HepG2 (cell line): Measurements from ENCODE around the gene VARS1. TPM values are rescaled to one million over a fixed set of nuclear protein-coding genes. Genes with fewer than 3 reads are reported as not detected.

Experiments used
- ATM ChIP-seq: fragments of 450-650 bp; IDR thresholded peaks from 2 replicates; pipeline ENCODE4 v1.7.1; 2017; ENCODE audit warnings: mild to moderate bottlenecking, borderline replicate concordance
- FLYWCH1 ChIP-seq: sonication (generic); formaldehyde crosslinking; IDR thresholded peaks from 2 replicates; pipeline ENCODE4 v1.8.1; 2023; ENCODE audit warnings: mild to moderate bottlenecking, missing genetic modification reagents
- GLI4 ChIP-seq: sonication (generic); formaldehyde crosslinking; IDR thresholded peaks from 2 replicates; pipeline ENCODE4 v1.5.1; 2020; ENCODE audit warnings: missing genetic modification reagents, mild to moderate bottlenecking, moderate library complexity, borderline replicate concordance
- IKZF1 ChIP-seq: fragments of 450-650 bp; IDR thresholded peaks from 2 replicates; pipeline ENCODE4 v1.7.1; 2016
- KAT2B ChIP-seq: fragments of 150-350 bp; IDR thresholded peaks from 2 replicates; pipeline ENCODE4 v1.6.1; 2014; ENCODE audit warnings: low read depth, low read length, borderline replicate concordance
- NR2C2 ChIP-seq: sonication (generic); formaldehyde crosslinking; IDR thresholded peaks from 2 replicates; pipeline ENCODE4 v1.4.0; 2020; ENCODE audit warnings: missing genetic modification reagents, mild to moderate bottlenecking, moderate library complexity, borderline replicate concordance
- SNRNP70 ChIP-seq: fragments of 200-400 bp; formaldehyde crosslinking; IDR thresholded peaks from 2 replicates; pipeline ENCODE4 v1.6.1; 2017; ENCODE audit warnings: mild to moderate bottlenecking, low read depth, low read length, moderate library complexity
- SSRP1 ChIP-seq: IDR thresholded peaks from 2 replicates; pipeline ENCODE4 v1.6.1; 2016; ENCODE audit warnings: control low read depth
- TBP ChIP-seq: sonication (generic); formaldehyde crosslinking; IDR thresholded peaks from 2 replicates; pipeline ENCODE4 v1.5.0; 2020; ENCODE audit warnings: missing genetic modification reagents
- ZNF138 ChIP-seq: sonication (generic); formaldehyde crosslinking; IDR thresholded peaks from 2 replicates; pipeline ENCODE4 v1.5.0; 2020; ENCODE audit warnings: mild to moderate bottlenecking, low read depth, missing genetic modification reagents
- ZNF205 ChIP-seq: IDR thresholded peaks from 2 replicates; pipeline ENCODE4 v1.6.1; 2018; ENCODE audit warnings: missing biosample characterization, missing genetic modification reagents
- ZNF446 ChIP-seq: sonication (generic); formaldehyde crosslinking; IDR thresholded peaks from 2 replicates; pipeline ENCODE4 v1.5.0; 2020; ENCODE audit warnings: mild to moderate bottlenecking, missing genetic modification reagents
- ZNF546 ChIP-seq: sonication (generic); formaldehyde crosslinking; conservative IDR thresholded peaks from 2 replicates; pipeline ENCODE4 v1.8.1; 2023; ENCODE audit warnings: mild to moderate bottlenecking, missing genetic modification reagents
- ZNF567 ChIP-seq: sonication (generic); formaldehyde crosslinking; IDR thresholded peaks from 2 replicates; pipeline ENCODE4 v1.8.1; 2023; ENCODE audit warnings: mild to moderate bottlenecking, missing genetic modification reagents, borderline replicate concordance
- ZNF780A ChIP-seq: sonication (generic); formaldehyde crosslinking; IDR thresholded peaks from 2 replicates; pipeline ENCODE4 v1.8.0; 2022; ENCODE audit warnings: mild to moderate bottlenecking, missing genetic modification reagents, moderate library complexity
- polyA plus RNA-seq, 8 experiments: library from polyadenylated mRNA; depleted of rRNA in 3 of 8; stranded (reverse) in 7 of 8; unstranded in 1 of 8; fragments of >200 nt; fragmentation: Illumina TruSeq in 4 of 8; extraction: Trizol in 4 of 8; gene quantifications; 2 replicates each; pipeline versions ENCODE4 v1.2.1 to v1.2.3, GENCODE V29; 2011 to 2016; ENCODE audit warnings: low read depth in 4 of 8, missing spikeins in 1 of 8, mixed read lengths in 1 of 8; ENCODE audit not compliant: insufficient read depth in 1 of 8
- total RNA-seq, 5 experiments: library from RNA; depleted of rRNA; stranded (reverse); fragments of >200 nt; fragmentation: Illumina TruSeq; extraction: Trizol; gene quantifications; 2 replicates each; pipeline ENCODE4 v1.2.3, GENCODE V29; 2016; ENCODE audit warnings: low read depth in 1 of 5
- TF ChIP-seq, protein P1 (sequence below): sonication (generic); formaldehyde crosslinking; conservative IDR thresholded peaks from 2 replicates; pipeline ENCODE4 v1.8.0; 2022; ENCODE audit warnings: missing genetic modification reagents
- TF ChIP-seq, protein P2 (sequence below): sonication (generic); formaldehyde crosslinking; IDR thresholded peaks from 2 replicates; pipeline ENCODE4 v1.4.0; 2020; ENCODE audit warnings: low read depth, mild to moderate bottlenecking, missing genetic modification reagents
- TF ChIP-seq, protein P3 (sequence below): IDR thresholded peaks from 2 replicates; pipeline ENCODE4 v1.6.1; 2016; ENCODE audit warnings: control low read depth
- TF ChIP-seq, protein P4 (sequence below): sonication (generic); formaldehyde crosslinking; IDR thresholded peaks from 2 replicates; pipeline ENCODE4 v1.4.0; 2020; ENCODE audit warnings: missing genetic modification reagents
- TF ChIP-seq, protein P5 (sequence below), 2 experiments: sonication (generic) in 1 of 2; formaldehyde crosslinking in 1 of 2; IDR thresholded peaks; 2 replicates each; pipeline versions ENCODE4 v1.4.0 to v1.6.1; 2018 to 2020; ENCODE audit warnings: missing genetic modification reagents in 2 of 2, borderline replicate concordance in 1 of 2, low read depth in 1 of 2, mild to moderate bottlenecking in 1 of 2, missing biosample characterization in 1 of 2
- TF ChIP-seq, protein P6 (sequence below): IDR thresholded peaks from 2 replicates; pipeline ENCODE4 v1.6.1; 2016; ENCODE audit warnings: low read depth

The VARS1 gene
- total and polyA plus RNA-seq, 2 of the 13 experiments (the other 11 are each of a cell fraction or from before 2014, with no cell fraction given) = 14.7 to 56.1 TPM

DNA sequence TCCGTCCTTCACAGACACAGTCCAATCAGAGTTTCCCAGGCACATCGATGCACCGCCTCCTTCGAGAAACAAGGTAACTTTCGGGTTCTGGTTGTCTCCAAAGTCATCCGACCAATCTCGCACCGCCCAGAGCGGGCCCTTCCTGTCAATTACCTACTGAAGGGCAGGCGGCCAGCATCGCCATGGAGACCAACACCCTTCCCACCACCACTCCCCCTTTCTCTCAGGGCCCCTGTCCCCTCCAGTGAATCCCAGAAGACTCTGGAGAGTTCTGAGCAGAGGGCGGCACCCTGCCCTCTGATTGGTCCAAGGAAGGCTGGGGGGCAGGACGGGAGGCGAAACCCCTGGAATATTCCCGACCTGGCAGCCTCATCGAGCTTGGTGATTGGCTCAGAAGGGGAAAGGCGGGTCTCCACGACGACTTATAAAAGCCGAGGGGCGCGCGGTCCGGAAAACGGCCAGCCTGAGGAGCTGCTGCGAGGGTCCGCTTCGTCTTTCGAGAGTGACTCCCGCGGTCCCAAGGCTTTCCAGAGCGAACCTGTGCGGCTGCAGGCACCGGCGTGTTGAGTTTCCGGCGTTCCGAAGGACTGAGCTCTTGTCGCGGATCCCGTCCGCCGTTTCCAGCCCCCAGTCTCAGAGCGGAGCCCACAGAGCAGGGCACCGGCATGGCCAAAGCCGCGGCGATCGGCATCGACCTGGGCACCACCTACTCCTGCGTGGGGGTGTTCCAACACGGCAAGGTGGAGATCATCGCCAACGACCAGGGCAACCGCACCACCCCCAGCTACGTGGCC lies 31.9 kb upstream of the VARS1 start, which contains the start of gene HSPA1B (continued):
- TF ChIP-seq, protein P1, sequence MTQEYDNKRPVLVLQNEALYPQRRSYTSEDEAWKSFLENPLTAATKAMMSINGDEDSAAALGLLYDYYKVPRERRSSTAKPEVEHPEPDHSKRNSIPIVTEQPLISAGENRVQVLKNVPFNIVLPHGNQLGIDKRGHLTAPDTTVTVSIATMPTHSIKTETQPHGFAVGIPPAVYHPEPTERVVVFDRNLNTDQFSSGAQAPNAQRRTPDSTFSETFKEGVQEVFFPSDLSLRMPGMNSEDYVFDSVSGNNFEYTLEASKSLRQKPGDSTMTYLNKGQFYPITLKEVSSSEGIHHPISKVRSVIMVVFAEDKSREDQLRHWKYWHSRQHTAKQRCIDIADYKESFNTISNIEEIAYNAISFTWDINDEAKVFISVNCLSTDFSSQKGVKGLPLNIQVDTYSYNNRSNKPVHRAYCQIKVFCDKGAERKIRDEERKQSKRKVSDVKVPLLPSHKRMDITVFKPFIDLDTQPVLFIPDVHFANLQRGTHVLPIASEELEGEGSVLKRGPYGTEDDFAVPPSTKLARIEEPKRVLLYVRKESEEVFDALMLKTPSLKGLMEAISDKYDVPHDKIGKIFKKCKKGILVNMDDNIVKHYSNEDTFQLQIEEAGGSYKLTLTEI (CRISPR knock-in tag) = no peak
- TF ChIP-seq SSRP1 (CRISPR knock-in tag) (no peak), ZNF780A (no peak), ZNF567 (peak; percentile 87; the same call in 1 of the 2 replicates), TBP (CRISPR knock-in tag) (no peak), ZNF138 (CRISPR knock-in tag) (peak; percentile 88), FLYWCH1 (CRISPR knock-in tag) (0 out of 2 replicates have a peak, but pooled peaks have one; percentile 53), NR2C2 (CRISPR knock-in tag) (no peak), GLI4 (CRISPR knock-in tag) (peak; percentile 72; the same call in 1 of the 2 replicates), ZNF546 (CRISPR knock-in tag) (no peak; the same call in 1 of the 2 replicates), KAT2B (no peak), IKZF1 (no peak), ZNF205 (CRISPR knock-in tag) (peak; percentile 21; the same call in 1 of the 2 replicates), SNRNP70 (no peak), ZNF446 (no peak), ATM (no peak)
- TF ChIP-seq, protein P2, sequence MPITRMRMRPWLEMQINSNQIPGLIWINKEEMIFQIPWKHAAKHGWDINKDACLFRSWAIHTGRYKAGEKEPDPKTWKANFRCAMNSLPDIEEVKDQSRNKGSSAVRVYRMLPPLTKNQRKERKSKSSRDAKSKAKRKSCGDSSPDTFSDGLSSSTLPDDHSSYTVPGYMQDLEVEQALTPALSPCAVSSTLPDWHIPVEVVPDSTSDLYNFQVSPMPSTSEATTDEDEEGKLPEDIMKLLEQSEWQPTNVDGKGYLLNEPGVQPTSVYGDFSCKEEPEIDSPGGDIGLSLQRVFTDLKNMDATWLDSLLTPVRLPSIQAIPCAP (CRISPR knock-in tag) = no peak
- TF ChIP-seq, protein P3, sequence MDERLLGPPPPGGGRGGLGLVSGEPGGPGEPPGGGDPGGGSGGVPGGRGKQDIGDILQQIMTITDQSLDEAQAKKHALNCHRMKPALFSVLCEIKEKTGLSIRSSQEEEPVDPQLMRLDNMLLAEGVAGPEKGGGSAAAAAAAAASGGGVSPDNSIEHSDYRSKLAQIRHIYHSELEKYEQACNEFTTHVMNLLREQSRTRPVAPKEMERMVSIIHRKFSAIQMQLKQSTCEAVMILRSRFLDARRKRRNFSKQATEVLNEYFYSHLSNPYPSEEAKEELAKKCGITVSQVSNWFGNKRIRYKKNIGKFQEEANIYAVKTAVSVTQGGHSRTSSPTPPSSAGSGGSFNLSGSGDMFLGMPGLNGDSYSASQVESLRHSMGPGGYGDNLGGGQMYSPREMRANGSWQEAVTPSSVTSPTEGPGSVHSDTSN (CRISPR knock-in tag) = peak; percentile 84
- TF ChIP-seq, protein P4, sequence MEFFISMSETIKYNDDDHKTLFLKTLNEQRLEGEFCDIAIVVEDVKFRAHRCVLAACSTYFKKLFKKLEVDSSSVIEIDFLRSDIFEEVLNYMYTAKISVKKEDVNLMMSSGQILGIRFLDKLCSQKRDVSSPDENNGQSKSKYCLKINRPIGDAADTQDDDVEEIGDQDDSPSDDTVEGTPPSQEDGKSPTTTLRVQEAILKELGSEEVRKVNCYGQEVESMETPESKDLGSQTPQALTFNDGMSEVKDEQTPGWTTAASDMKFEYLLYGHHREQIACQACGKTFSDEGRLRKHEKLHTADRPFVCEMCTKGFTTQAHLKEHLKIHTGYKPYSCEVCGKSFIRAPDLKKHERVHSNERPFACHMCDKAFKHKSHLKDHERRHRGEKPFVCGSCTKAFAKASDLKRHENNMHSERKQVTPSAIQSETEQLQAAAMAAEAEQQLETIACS = no peak
- TF ChIP-seq, protein P5, sequence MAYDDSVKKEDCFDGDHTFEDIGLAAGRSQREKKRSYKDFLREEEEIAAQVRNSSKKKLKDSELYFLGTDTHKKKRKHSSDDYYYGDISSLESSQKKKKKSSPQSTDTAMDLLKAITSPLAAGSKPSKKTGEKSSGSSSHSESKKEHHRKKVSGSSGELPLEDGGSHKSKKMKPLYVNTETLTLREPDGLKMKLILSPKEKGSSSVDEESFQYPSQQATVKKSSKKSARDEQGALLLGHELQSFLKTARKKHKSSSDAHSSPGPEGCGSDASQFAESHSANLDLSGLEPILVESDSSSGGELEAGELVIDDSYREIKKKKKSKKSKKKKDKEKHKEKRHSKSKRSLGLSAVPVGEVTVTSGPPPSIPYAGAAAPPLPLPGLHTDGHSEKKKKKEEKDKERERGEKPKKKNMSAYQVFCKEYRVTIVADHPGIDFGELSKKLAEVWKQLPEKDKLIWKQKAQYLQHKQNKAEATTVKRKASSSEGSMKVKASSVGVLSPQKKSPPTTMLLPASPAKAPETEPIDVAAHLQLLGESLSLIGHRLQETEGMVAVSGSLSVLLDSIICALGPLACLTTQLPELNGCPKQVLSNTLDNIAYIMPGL (CRISPR knock-in tag; IDR thresholded peaks at IDR 0.05; ENCODE audit: borderline replicate concordance in 1 of 2, low read depth in 1 of 2) = peak; percentile 13 to 51; a peak in 3 of 4 replicates
- TF ChIP-seq, protein P6, sequence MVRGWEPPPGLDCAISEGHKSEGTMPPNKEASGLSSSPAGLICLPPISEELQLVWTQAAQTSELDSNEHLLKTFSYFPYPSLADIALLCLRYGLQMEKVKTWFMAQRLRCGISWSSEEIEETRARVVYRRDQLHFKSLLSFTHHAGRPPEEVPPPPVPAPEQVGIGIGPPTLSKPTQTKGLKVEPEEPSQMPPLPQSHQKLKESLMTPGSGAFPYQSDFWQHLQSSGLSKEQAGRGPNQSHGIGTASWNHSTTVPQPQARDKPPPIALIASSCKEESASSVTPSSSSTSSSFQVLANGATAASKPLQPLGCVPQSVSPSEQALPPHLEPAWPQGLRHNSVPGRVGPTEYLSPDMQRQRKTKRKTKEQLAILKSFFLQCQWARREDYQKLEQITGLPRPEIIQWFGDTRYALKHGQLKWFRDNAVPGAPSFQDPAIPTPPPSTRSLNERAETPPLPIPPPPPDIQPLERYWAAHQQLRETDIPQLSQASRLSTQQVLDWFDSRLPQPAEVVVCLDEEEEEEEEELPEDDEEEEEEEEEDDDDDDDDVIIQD (CRISPR knock-in tag) = peak; percentile 10; the same call in 1 of the 2 replicates
